Measurements from ENCODE around the gene ZFAND4.
"Not testable (repeated sequence)": the region's sequence is repeated elsewhere in the genome, so short reads cannot be mapped to it uniquely, and the experiment has no call there.

The ZFAND4 gene

GRCh38 chr10:45660876-45661411 lies 11.6 kb downstream of the ZFAND4 start:
- no peak overlapping the region for H3K4me3 ChIP-seq (ENCODE audit: low read length)
- TF ChIP-seq, protein P1, sequence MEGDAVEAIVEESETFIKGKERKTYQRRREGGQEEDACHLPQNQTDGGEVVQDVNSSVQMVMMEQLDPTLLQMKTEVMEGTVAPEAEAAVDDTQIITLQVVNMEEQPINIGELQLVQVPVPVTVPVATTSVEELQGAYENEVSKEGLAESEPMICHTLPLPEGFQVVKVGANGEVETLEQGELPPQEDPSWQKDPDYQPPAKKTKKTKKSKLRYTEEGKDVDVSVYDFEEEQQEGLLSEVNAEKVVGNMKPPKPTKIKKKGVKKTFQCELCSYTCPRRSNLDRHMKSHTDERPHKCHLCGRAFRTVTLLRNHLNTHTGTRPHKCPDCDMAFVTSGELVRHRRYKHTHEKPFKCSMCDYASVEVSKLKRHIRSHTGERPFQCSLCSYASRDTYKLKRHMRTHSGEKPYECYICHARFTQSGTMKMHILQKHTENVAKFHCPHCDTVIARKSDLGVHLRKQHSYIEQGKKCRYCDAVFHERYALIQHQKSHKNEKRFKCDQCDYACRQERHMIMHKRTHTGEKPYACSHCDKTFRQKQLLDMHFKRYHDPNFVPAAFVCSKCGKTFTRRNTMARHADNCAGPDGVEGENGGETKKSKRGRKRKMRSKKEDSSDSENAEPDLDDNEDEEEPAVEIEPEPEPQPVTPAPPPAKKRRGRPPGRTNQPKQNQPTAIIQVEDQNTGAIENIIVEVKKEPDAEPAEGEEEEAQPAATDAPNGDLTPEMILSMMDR (conservative IDR thresholded peaks at IDR 0.05; ENCODE audit: low read depth, low read length) = no peak
- no peak for DNase-seq (ENCODE audit: low read depth)

DNA sequence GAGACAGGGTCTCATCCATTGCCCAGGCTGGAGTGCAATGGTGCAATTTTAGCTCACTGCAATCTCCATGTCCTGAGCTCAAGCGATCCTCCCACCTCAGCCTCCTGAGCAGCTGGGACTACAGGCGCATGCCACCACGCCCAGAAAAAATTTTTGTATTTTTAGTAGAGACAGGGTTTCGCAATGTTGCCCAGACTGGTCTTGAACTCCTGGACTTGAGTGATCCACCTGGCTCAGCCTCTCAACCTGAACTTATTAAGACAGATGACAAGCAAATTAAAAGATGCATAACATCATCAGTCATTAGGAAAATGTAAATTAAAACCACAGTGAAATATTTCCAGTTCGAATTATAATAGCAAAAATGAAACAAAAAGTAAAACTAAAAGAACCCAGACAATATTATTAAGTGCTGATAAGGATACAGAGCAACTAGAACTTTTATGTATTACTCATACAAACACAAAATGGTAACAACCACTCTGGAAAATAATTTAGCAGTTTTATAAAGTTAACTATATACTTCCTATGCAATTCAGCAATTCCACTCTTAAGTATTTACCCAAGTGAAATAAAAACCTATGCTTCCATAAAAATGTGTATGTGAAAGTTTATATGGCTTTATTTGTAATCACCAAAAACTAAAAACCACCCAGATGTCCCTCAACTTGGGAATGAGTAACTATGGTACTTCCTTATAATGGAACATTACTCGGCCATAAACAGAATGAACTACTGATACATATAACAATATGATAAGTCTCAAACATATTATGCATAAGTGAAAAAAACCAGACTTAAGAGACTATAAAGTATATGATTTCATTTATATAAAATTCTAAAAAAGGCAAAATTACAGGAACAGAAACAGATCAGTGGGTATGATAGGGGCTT lies 15.3 kb downstream of the ZFAND4 start:
- no peak for DNase-seq (ENCODE audit: low read depth)
- TF ChIP-seq, protein P1 (conservative IDR thresholded peaks at IDR 0.05; ENCODE audit: low read depth, low read length) = no peak
- H3K4me3 ChIP-seq (ENCODE audit: low read length) = no peak overlapping the region

DNA sequence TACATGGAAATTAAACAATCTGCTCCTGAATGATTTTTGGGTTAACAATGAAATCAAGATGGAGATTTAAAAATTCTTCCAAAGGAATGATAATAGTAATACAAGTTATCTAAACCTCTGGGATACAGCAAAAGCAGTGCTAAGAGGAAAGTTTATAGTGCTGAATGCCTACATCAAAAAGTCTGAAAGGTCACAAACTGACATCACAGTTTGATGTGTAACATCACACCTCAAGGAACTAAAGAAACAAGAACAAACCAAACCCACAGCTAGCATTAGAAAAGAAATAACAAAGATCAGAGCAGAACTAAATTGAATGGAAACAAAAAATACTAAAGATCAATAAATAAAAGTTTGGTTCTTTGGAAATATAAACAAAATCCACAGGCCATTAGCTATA lies 17.4 kb downstream of the ZFAND4 start:
- TF ChIP-seq, protein P1 (conservative IDR thresholded peaks at IDR 0.05; ENCODE audit: low read depth, low read length) = no peak
- no peak overlapping the region for H3K4me3 ChIP-seq (ENCODE audit: low read length)
- no peak for DNase-seq (ENCODE audit: low read depth)

DNA sequence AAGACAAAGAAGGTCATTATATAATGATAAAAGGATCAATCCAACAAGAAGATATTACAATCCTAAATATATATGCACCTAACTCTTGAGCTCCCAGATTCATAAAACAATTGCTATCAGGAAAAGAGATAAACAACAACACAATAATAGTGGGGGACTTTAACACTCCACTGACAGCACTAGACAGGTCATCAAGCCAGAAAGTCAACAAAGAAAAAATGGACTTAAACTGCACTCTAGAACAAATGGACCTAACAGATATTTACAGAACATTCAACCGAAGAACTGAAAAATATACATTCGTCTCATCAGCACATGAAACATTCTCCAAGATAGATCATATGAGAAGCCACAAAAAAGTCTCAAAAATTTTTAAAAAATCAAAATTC lies 17.8 kb downstream of the ZFAND4 start:
- not testable (repeated sequence) for H3K4me3 ChIP-seq (ENCODE audit: low read length); DNase-seq (ENCODE audit: low read depth)

DNA sequence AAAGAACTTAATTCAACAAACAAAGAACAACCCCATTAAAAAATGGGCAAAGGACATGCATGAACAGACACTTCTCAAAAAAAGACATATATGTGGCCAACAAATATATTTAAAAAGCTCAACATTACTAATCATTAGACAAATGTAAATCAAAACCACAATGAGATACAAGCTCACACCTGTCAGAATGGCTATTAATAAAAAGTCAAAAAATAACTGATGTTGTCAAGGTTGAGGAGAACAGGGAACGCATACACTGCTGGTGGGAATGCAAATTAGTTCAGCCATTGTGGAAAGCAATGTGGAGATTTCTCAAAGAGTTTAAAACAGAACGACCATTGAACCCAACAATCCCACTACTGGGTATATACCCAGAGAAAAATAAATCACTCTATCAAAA lies 19.1 kb downstream of the ZFAND4 start:
- no peak for DNase-seq (ENCODE audit: low read depth)
- TF ChIP-seq, protein P1 (conservative IDR thresholded peaks at IDR 0.05; ENCODE audit: low read depth, low read length) = no peak
- no peak overlapping the region for H3K4me3 ChIP-seq (ENCODE audit: low read length)

DNA sequence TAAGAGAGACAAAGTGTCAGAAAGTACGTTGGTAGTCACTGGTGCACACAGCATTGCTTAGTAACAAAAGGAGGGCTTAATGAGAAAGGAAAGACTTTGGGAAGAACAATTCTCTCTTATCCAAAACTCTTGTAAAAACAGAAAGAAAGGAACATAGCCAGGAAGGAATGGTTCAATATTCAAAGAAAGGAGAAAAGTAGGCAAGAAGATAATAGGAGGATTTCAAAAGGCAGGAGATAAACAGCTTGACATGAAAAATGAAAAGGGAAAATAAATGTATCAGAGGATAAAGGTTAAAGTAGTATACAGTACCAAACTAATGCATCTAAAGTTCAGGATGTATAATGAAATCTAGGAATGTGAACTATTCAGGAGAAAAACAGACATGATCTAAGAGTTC lies 20.1 kb downstream of the ZFAND4 start:
- TF ChIP-seq, protein P1 (conservative IDR thresholded peaks at IDR 0.05; ENCODE audit: low read depth, low read length) = no peak
- H3K4me3 ChIP-seq (ENCODE audit: low read length) = no peak overlapping the region
- no peak for DNase-seq (ENCODE audit: low read depth)

DNA sequence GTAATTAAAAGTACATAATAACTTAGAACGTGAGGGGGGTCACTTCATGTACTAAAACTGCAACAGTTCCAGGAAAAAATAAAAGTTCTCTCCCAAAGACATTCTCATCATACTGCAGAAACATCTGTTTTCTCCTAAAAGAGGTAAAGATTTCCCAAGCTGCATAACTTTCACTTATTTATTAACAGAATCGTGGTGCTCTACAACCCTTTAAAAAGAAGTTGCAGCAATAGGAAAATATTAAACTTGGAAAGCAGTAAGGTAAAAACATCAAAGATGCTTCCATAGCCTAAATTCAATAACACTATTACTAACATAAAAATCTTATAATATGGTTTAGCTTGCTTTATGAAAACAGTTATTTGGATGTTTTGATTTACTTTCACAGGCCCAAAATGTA lies 23.3 kb downstream of the ZFAND4 start:
- TF ChIP-seq, protein P1 (conservative IDR thresholded peaks at IDR 0.05; ENCODE audit: low read depth, low read length) = no peak
- DNase-seq (ENCODE audit: low read depth) = no peak
- H3K4me3 ChIP-seq (ENCODE audit: low read length) = no peak overlapping the region

Measured in retinal pigment epithelial cell (primary cell).